GM04503 (cell line): ENCODE measurements around the gene HIC2.
A peak's percentile ranks its signal among the peaks of the same experiment; 100 is the strongest.
"Not testable (repeated sequence)": the region's sequence is repeated elsewhere in the genome, so short reads cannot be mapped to it uniquely, and the experiment has no call there.

ENCODE experiments used
- DNase-seq: peaks from one replicate; pipeline ENCODE4 v3.0.0-alpha.2; 2012; ENCODE audit warnings: low read depth

HIC2 gene

GRCh38 chr22:21450858-21451353, 33.7 kb downstream of the HIC2 start:
- no peak for DNase-seq

- DNase-seq, result no peak
Measured at GRCh38 chr22:21451545-21452520, 34.7 kb downstream of the HIC2 start.

GRCh38 chr22:21452666-21453065, 35.5 kb downstream of the HIC2 start:
- not testable (repeated sequence) for DNase-seq

GRCh38 chr22:21454998-21455333, 37.8 kb downstream of the HIC2 start:
- not testable (repeated sequence) for DNase-seq

GRCh38 chr22:21455334-21456089, 38.3 kb downstream of the HIC2 start:
- no peak for DNase-seq

- no peak for DNase-seq
Measured at GRCh38 chr22:21457023-21457787, 40.0 kb downstream of the HIC2 start.

- not testable (repeated sequence) for DNase-seq
Measured at GRCh38 chr22:21462672-21463071, 45.5 kb downstream of the HIC2 start.

- DNase-seq, result not testable (repeated sequence)
Measured at GRCh38 chr22:21467337-21468193, 50.4 kb downstream of the HIC2 start, which contains the start of gene TMEM191C. TSS of gene TMEM191C (plus strand) at chr22:21467387. CDS start at chr22:21467460, 73 bp downstream.

GRCh38 chr22:21468194-21469096, 51.3 kb downstream of the HIC2 start:
- peak; percentile 31 for DNase-seq

GRCh38 chr22:21469097-21469994, 52.2 kb downstream of the HIC2 start:
- not testable (repeated sequence) for DNase-seq

- not testable (repeated sequence) for DNase-seq
Measured at GRCh38 chr22:21472984-21473383, 55.8 kb downstream of the HIC2 start.

GRCh38 chr22:21473664-21474063, 56.5 kb downstream of the HIC2 start:
- not testable (repeated sequence) for DNase-seq

GRCh38 chr22:21484039-21484438, 66.9 kb downstream of the HIC2 start:
- DNase-seq, result not testable (repeated sequence)

- DNase-seq, result not testable (repeated sequence)
Measured at GRCh38 chr22:21487723-21488122, 70.6 kb downstream of the HIC2 start.

- DNase-seq, result not testable (repeated sequence)
Measured at GRCh38 chr22:21489149-21489680, 72.0 kb downstream of the HIC2 start.

GRCh38 chr22:21490556-21490955, 73.4 kb downstream of the HIC2 start:
- DNase-seq, result not testable (repeated sequence)

GRCh38 chr22:21492271-21492670, 75.1 kb downstream of the HIC2 start:
- not testable (repeated sequence) for DNase-seq
